HEK293 (cell line): ENCODE results near the gene ARHGDIA.

Experiments
- FEZF1 ChIP-seq: fragments of 450-650 bp; formaldehyde crosslinking; IDR thresholded peaks from 2 replicates; pipeline ENCODE4 v1.5.1; 2016; ENCODE audit warnings: missing biosample characterization, missing genetic modification characterization
- YY1 ChIP-seq: fragments of 450-650 bp; formaldehyde crosslinking; IDR thresholded peaks from 2 replicates; pipeline ENCODE4 v1.5.1; 2018; ENCODE audit warnings: missing biosample characterization, missing genetic modification characterization
- ZNF350 ChIP-seq: fragments of 450-650 bp; formaldehyde crosslinking; IDR thresholded peaks from 2 replicates; pipeline ENCODE4 v1.5.0; 2017; ENCODE audit warnings: missing biosample characterization, mild to moderate bottlenecking, missing genetic modification characterization
- ZNF561 ChIP-seq: fragments of 450-650 bp; IDR thresholded peaks from 2 replicates; pipeline ENCODE4 v1.5.1; 2018; ENCODE audit warnings: missing biosample characterization, missing genetic modification characterization, borderline replicate concordance
- ZNF707 ChIP-seq: fragments of 450-650 bp; formaldehyde crosslinking; IDR thresholded peaks from 2 replicates; pipeline ENCODE4 v1.5.1; 2016; ENCODE audit warnings: missing biosample characterization, missing genetic modification characterization
- ZNF777 ChIP-seq: fragments of 450-650 bp; formaldehyde crosslinking; IDR thresholded peaks from 2 replicates; pipeline ENCODE4 v1.5.1; 2017; ENCODE audit warnings: missing biosample characterization, missing genetic modification characterization, borderline replicate concordance
- ZNF830 ChIP-seq: fragments of 450-650 bp; IDR thresholded peaks from 2 replicates; pipeline ENCODE4 v1.5.0; 2018; ENCODE audit warnings: missing biosample characterization, missing genetic modification characterization, low read depth, mild to moderate bottlenecking, moderate library complexity
- TF ChIP-seq, protein P1 (sequence below): fragments of 450-650 bp; formaldehyde crosslinking; IDR thresholded peaks from 2 replicates; pipeline ENCODE4 v1.5.1; 2016; ENCODE audit warnings: missing biosample characterization, missing genetic modification characterization
- TF ChIP-seq, protein P2 (sequence below): fragments of 450-650 bp; formaldehyde crosslinking; IDR thresholded peaks from 2 replicates; pipeline ENCODE4 v1.5.1; 2016; ENCODE audit warnings: missing biosample characterization, missing genetic modification characterization
- TF ChIP-seq, protein P3 (sequence below): fragments of 450-650 bp; formaldehyde crosslinking; IDR thresholded peaks from 2 replicates; pipeline ENCODE4 v1.5.1; 2016; ENCODE audit warnings: missing biosample characterization, missing genetic modification characterization

DNA sequence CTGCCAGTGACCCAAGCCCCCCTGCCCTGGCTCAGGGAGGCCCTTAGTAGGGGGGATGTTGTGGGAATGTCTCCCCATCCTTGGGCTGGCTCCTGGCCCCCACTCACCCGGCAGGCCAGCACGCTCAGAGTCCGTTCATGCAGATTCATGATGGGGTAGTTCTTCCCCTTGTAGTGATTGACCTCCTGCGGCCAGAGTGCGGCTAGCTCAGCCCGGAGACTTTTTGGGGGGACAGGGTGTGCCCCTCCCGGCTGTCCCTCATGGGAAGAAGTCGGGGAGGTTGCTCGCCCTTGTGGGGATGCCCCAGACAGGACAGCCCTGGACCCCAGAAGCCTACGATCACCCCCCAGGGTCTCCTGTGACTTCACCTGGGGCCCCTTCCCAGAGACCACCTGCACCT is 34.9 kb upstream of the ARHGDIA start:
- TF ChIP-seq ZNF350 (tag by site-specific recombination) = no peak
- TF ChIP-seq, protein P1, sequence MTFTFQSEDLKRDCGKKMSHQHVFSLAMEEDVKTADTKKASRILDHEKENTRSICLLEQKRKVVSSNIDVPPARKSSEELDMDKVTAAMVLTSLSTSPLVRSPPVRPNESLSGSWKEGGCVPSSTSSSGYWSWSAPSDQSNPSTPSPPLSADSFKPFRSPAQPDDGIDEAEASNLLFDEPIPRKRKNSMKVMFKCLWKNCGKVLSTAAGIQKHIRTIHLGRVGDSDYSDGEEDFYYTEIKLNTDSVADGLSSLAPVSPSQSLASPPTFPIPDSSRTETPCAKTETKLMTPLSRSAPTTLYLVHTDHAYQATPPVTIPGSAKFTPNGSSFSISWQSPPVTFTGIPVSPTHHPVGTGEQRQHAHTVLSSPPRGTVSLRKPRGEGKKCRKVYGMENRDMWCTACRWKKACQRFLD (tag by site-specific recombination) = no peak
- TF ChIP-seq, protein P2, sequence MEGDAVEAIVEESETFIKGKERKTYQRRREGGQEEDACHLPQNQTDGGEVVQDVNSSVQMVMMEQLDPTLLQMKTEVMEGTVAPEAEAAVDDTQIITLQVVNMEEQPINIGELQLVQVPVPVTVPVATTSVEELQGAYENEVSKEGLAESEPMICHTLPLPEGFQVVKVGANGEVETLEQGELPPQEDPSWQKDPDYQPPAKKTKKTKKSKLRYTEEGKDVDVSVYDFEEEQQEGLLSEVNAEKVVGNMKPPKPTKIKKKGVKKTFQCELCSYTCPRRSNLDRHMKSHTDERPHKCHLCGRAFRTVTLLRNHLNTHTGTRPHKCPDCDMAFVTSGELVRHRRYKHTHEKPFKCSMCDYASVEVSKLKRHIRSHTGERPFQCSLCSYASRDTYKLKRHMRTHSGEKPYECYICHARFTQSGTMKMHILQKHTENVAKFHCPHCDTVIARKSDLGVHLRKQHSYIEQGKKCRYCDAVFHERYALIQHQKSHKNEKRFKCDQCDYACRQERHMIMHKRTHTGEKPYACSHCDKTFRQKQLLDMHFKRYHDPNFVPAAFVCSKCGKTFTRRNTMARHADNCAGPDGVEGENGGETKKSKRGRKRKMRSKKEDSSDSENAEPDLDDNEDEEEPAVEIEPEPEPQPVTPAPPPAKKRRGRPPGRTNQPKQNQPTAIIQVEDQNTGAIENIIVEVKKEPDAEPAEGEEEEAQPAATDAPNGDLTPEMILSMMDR (tag by site-specific recombination) = no peak
- TF ChIP-seq ZNF777 = no peak
- TF ChIP-seq ZNF830 (tag by site-specific recombination) = no peak
- TF ChIP-seq ZNF707 (tag by site-specific recombination) = no peak
- TF ChIP-seq, protein P3, sequence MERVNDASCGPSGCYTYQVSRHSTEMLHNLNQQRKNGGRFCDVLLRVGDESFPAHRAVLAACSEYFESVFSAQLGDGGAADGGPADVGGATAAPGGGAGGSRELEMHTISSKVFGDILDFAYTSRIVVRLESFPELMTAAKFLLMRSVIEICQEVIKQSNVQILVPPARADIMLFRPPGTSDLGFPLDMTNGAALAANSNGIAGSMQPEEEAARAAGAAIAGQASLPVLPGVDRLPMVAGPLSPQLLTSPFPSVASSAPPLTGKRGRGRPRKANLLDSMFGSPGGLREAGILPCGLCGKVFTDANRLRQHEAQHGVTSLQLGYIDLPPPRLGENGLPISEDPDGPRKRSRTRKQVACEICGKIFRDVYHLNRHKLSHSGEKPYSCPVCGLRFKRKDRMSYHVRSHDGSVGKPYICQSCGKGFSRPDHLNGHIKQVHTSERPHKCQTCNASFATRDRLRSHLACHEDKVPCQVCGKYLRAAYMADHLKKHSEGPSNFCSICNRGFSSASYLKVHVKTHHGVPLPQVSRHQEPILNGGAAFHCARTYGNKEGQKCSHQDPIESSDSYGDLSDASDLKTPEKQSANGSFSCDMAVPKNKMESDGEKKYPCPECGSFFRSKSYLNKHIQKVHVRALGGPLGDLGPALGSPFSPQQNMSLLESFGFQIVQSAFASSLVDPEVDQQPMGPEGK (tag by site-specific recombination) = no peak
- no peak for TF ChIP-seq ZNF561 (tag by site-specific recombination)
- TF ChIP-seq FEZF1 (tag by site-specific recombination) = no peak
- TF ChIP-seq YY1 (tag by site-specific recombination) = no peak
